HepG2 (cell line): Measurements from ENCODE around the gene GATAD2B. TPM values are rescaled to one million over a fixed set of nuclear protein-coding genes. Genes with fewer than 3 reads are reported as not detected.

Source experiments
- ARNTL ChIP-seq: sonication (generic); formaldehyde crosslinking; IDR thresholded peaks from 2 replicates; pipeline ENCODE4 v1.4.0; 2020; ENCODE audit warnings: mild to moderate bottlenecking, missing genetic modification reagents
- GTF3A ChIP-seq: sonication (generic); formaldehyde crosslinking; conservative IDR thresholded peaks from 2 replicates; pipeline ENCODE4 v1.4.0; 2020; ENCODE audit warnings: mild to moderate bottlenecking, missing genetic modification reagents
- KDM5A ChIP-seq: fragments of 200-600 bp; sonication (generic); IDR thresholded peaks from 2 replicates; pipeline ENCODE4 v1.7.0; 2018; ENCODE audit warnings: antibody characterized with exemption, mild to moderate bottlenecking, low read length, borderline replicate concordance
- RORA ChIP-seq: sonication (generic); formaldehyde crosslinking; IDR thresholded peaks from 2 replicates; pipeline ENCODE4 v1.5.0; 2020; ENCODE audit warnings: mild to moderate bottlenecking, missing genetic modification reagents, moderate library complexity
- SKI ChIP-seq: fragments of 450-650 bp; IDR thresholded peaks from one replicate; pipeline ENCODE4 v1.6.1; 2018; ENCODE audit warnings: mild to moderate bottlenecking; ENCODE audit not compliant: partially characterized antibody
- ZBTB7A ChIP-seq: sonication (generic); formaldehyde crosslinking; IDR thresholded peaks from 2 replicates; pipeline ENCODE4 v1.8.0; 2022; ENCODE audit warnings: mild to moderate bottlenecking, missing genetic modification reagents
- ZNF451 ChIP-seq: sonication (generic); formaldehyde crosslinking; IDR thresholded peaks from 2 replicates; pipeline ENCODE4 v1.5.0; 2020; ENCODE audit warnings: mild to moderate bottlenecking, missing genetic modification reagents
- ZNF496 ChIP-seq: sonication (generic); formaldehyde crosslinking; IDR thresholded peaks from 2 replicates; pipeline ENCODE4 v1.8.1; 2023; ENCODE audit warnings: mild to moderate bottlenecking, moderate library complexity, missing genetic modification reagents; ENCODE audit not compliant: insufficient replicate concordance
- ZNF703 ChIP-seq: sonication (generic); formaldehyde crosslinking; IDR thresholded peaks from 2 replicates; pipeline ENCODE4 v1.5.1; 2020; ENCODE audit warnings: missing genetic modification reagents, mild to moderate bottlenecking, moderate library complexity, borderline replicate concordance
- polyA plus RNA-seq, 8 experiments: library from polyadenylated mRNA; depleted of rRNA in 3 of 8; stranded (reverse) in 7 of 8; unstranded in 1 of 8; fragments of >200 nt; fragmentation: Illumina TruSeq in 4 of 8; extraction: Trizol in 4 of 8; gene quantifications; 2 replicates each; pipeline versions ENCODE4 v1.2.1 to v1.2.3, GENCODE V29; 2011 to 2016; ENCODE audit warnings: low read depth in 4 of 8, missing spikeins in 1 of 8, mixed read lengths in 1 of 8; ENCODE audit not compliant: insufficient read depth in 1 of 8
- total RNA-seq, 5 experiments: library from RNA; depleted of rRNA; stranded (reverse); fragments of >200 nt; fragmentation: Illumina TruSeq; extraction: Trizol; gene quantifications; 2 replicates each; pipeline ENCODE4 v1.2.3, GENCODE V29; 2016; ENCODE audit warnings: low read depth in 1 of 5
- TF ChIP-seq, protein P1 (sequence below): sonication (generic); formaldehyde crosslinking; IDR thresholded peaks from 2 replicates; pipeline ENCODE4 v1.4.0; 2020; ENCODE audit warnings: missing genetic modification reagents, mild to moderate bottlenecking, borderline replicate concordance
- TF ChIP-seq, protein P2 (sequence below): sonication (generic); formaldehyde crosslinking; IDR thresholded peaks from 2 replicates; pipeline ENCODE4 v1.4.0; 2020; ENCODE audit warnings: low read depth, missing genetic modification reagents
- TF ChIP-seq, protein P3 (sequence below): sonication (generic); formaldehyde crosslinking; IDR thresholded peaks from 2 replicates; pipeline ENCODE4 v1.4.0; 2020; ENCODE audit warnings: missing genetic modification reagents

The GATAD2B gene
- total and polyA plus RNA-seq, 2 of the 13 experiments (the other 11 are each of a cell fraction or from before 2014, with no cell fraction given): 3.2 to 5.2 TPM

DNA sequence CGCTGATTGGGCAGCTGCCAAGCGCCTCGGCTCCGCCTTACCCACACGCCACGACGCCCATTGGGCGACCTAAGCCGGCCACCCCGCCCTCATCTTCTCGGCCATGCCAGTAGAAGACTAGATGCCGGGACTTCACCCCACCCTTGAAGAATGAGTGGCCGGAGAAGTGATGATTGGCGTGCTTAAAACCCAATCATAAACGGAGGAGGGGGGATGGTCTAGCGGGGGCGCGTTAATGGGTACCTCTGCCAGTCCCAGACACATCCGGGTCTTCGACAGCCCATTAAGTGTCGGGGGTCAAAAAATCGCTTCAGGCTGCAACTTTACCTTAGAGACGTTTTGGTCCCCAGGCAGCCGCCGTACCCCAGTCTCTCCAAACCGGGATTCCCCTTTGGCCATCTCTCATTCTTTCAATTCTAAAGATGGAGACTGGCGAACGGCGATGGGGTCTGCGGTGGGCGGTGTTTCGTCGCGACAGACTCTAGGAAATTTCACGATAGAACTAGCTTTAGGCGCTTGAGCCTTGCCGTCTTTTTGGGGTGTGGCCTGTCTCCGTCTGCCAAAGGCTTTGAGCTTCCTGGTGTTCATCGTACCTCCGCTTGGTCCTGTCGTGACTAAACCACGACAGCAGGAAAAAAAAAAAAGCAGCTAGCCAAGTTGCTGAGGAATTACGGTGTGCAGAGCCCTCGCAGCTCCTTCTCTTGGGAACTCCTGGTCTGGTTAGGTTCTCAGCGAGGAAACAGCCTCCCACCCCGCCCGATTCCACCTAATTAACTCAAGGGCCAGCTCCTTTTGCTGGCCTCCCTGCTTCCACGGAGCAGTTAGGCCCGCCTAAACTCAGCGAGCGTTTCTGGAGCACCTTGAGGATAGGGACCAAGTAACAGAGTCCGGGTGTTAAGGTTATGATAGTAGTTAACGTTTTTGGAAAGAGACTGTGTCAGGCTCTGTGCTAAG, at the start of gene GATAD2B (continued):
- TF ChIP-seq SKI (peak; percentile 87), ZNF703 (no peak), GTF3A (CRISPR knock-in tag) (no peak), ZNF496 (no peak), ZNF451 (no peak), KDM5A (peak; percentile 57), ZBTB7A (no peak), ARNTL (CRISPR knock-in tag) (0 out of 2 replicates have a peak, but pooled peaks have one; percentile 47), RORA (CRISPR knock-in tag) (no peak)
- TF ChIP-seq, protein P1, sequence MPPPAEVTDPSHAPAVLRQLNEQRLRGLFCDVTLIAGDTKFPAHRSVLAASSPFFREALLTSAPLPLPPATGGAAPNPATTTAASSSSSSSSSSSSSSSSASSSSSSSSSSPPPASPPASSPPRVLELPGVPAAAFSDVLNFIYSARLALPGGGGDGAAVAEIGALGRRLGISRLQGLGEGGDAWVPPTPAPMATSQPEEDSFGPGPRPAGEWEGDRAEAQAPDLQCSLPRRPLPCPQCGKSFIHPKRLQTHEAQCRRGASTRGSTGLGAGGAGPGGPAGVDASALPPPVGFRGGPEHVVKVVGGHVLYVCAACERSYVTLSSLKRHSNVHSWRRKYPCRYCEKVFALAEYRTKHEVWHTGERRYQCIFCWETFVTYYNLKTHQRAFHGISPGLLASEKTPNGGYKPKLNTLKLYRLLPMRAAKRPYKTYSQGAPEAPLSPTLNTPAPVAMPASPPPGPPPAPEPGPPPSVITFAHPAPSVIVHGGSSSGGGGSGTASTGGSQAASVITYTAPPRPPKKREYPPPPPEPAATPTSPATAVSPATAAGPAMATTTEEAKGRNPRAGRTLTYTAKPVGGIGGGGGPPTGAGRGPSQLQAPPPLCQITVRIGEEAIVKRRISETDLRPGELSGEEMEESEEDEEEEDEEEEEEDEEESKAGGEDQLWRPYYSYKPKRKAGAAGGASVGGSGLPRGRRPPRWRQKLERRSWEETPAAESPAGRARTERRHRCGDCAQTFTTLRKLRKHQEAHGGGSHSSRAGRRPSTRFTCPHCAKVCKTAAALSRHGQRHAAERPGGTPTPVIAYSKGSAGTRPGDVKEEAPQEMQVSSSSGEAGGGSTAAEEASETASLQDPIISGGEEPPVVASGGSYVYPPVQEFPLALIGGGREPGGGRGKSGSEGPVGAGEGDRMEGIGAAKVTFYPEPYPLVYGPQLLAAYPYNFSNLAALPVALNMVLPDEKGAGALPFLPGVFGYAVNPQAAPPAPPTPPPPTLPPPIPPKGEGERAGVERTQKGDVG (CRISPR knock-in tag): no peak
- TF ChIP-seq, protein P2, sequence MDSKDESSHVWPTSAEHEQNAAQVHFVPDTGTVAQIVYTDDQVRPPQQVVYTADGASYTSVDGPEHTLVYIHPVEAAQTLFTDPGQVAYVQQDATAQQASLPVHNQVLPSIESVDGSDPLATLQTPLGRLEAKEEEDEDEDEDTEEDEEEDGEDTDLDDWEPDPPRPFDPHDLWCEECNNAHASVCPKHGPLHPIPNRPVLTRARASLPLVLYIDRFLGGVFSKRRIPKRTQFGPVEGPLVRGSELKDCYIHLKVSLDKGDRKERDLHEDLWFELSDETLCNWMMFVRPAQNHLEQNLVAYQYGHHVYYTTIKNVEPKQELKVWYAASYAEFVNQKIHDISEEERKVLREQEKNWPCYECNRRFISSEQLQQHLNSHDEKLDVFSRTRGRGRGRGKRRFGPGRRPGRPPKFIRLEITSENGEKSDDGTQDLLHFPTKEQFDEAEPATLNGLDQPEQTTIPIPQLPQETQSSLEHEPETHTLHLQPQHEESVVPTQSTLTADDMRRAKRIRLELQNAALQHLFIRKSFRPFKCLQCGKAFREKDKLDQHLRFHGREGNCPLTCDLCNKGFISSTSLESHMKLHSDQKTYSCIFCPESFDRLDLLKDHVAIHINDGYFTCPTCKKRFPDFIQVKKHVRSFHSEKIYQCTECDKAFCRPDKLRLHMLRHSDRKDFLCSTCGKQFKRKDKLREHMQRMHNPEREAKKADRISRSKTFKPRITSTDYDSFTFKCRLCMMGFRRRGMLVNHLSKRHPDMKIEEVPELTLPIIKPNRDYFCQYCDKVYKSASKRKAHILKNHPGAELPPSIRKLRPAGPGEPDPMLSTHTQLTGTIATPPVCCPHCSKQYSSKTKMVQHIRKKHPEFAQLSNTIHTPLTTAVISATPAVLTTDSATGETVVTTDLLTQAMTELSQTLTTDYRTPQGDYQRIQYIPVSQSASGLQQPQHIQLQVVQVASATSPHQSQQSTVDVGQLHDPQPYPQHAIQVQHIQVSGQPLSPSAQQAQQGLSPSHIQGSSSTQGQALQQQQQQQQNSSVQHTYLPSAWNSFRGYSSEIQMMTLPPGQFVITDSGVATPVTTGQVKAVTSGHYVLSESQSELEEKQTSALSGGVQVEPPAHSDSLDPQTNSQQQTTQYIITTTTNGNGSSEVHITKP (CRISPR knock-in tag): no peak
- TF ChIP-seq, protein P3, sequence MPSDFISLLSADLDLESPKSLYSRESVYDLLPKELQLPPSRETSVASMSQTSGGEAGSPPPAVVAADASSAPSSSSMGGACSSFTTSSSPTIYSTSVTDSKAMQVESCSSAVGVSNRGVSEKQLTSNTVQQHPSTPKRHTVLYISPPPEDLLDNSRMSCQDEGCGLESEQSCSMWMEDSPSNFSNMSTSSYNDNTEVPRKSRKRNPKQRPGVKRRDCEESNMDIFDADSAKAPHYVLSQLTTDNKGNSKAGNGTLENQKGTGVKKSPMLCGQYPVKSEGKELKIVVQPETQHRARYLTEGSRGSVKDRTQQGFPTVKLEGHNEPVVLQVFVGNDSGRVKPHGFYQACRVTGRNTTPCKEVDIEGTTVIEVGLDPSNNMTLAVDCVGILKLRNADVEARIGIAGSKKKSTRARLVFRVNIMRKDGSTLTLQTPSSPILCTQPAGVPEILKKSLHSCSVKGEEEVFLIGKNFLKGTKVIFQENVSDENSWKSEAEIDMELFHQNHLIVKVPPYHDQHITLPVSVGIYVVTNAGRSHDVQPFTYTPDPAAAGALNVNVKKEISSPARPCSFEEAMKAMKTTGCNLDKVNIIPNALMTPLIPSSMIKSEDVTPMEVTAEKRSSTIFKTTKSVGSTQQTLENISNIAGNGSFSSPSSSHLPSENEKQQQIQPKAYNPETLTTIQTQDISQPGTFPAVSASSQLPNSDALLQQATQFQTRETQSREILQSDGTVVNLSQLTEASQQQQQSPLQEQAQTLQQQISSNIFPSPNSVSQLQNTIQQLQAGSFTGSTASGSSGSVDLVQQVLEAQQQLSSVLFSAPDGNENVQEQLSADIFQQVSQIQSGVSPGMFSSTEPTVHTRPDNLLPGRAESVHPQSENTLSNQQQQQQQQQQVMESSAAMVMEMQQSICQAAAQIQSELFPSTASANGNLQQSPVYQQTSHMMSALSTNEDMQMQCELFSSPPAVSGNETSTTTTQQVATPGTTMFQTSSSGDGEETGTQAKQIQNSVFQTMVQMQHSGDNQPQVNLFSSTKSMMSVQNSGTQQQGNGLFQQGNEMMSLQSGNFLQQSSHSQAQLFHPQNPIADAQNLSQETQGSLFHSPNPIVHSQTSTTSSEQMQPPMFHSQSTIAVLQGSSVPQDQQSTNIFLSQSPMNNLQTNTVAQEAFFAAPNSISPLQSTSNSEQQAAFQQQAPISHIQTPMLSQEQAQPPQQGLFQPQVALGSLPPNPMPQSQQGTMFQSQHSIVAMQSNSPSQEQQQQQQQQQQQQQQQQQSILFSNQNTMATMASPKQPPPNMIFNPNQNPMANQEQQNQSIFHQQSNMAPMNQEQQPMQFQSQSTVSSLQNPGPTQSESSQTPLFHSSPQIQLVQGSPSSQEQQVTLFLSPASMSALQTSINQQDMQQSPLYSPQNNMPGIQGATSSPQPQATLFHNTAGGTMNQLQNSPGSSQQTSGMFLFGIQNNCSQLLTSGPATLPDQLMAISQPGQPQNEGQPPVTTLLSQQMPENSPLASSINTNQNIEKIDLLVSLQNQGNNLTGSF (CRISPR knock-in tag): no peak
